NCI-H128 (cell line): ENCODE results near the gene CDKAL1.

Source experiments
- DNase-seq: peaks from one replicate; lab custom pipeline; 2025; ENCODE audit not compliant: unreplicated experiment; lab: John Stamatoyannopoulos, UW

Gene CDKAL1

DNA sequence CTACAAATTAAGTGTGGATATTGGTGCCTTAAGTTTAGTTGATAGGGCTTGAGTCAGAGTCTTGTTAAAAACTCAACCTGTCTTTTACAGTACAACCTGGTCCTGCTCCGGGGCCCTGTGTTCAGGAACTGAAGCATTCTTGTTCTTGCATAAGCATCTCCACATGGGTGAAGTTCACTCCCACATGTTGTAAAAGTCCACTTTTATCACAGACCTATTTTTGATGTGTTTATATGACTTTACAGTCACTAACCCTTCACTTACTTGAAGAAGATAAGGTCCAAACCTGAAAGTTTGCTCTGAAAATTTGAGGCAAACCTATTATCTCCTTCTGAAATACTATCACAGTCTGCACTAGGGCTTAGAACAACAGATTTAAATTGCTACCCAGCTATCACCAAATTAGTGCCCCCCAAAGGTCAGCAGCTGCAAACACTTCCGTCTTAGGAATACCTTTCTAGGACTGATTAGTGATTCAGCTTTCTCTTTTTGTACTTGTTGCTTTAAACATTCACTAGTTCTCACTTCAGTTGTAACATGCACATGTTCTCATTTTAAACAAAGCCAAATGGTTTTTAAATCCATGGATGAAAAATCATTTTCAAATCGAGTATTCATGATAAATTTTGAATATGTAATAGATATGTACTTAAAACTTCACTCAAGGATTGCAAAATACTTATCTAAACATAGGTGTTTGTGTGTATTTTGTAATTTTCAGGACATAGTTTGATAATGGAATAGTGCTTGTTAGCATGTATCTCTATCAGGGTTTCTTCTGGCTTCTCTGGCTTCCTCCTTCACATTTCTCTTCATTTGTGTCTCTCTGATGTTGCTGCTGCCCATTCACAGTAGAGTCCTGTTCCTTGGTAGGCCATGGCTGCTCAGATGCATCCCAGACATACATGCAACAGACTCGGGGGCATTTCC, 589.5 kb downstream of the CDKAL1 start:
- DNase-seq, result no peak

DNA sequence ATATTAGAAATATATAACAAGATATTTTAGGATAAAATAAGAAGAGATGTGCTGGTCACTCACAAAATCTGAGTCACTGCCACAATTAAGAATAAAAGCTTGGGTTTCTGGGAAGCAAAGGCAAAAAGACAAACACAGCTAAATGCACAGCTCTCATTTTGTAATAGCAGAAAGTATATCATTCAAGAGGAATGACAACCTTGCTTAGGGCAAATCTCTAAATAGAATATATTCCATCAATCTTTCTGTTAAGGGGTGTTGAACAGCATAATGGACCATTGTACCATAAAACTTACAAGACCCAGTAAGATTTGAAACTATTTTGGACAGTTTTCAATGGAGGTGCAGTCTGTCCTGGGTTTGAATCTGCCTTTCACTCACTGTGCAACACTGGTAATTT, 594.3 kb downstream of the CDKAL1 start:
- DNase-seq, result no peak

- DNase-seq, result no peak
These were observed 597.1 kb downstream of the CDKAL1 start for GRCh38 chr6:21131406-21131805.

- no peak for DNase-seq
These were observed 598.2 kb downstream of the CDKAL1 start for GRCh38 chr6:21132446-21132845.

DNA sequence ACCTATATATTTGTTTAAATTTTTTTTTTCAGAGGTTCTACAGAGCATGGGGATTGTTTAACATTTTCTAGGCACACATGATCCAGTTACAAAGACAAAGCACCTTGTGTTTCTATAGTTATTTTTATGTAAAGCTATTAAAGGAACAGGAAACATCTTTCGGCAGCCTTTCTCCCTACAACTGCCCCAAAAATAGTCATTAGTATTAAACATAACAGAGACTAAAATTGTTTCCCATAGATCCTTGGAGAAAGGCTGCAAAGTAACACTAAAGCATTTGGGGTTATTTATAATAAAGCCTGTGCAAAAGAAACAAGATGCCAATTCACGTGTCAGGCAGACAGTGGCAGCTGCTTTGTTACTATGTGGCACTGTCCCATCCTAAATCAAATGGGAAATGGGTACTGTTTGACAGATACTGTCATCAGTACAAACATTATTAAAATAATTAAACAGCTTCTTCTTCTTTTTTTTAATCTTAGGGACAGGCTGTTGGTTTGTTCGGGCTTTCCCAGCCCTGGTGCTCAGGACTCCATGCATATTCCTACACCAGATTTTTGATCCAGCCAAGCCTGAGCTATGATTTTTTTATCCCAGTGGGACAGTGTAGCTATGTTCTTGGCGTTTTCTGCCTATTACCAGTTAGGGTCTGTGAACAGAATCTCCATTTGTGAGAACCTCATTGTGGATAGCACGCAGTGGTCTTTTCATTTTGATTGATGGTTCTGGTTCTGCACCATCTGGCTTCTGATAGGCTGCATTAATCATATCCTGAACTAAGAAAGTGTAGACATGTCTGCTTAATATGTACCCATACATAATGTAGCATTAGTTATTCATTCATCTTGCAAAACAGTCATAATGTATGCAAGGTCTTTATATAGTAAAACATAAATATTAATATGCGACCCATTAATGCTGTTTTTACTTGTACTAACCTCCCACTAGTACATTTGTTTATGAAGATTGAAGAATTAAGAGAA, 598.9 kb downstream of the CDKAL1 start:
- DNase-seq, result no peak

- DNase-seq, result no peak
These were observed 599.6 kb downstream of the CDKAL1 start for GRCh38 chr6:21133901-21134300.

- DNase-seq, result no peak
These were observed 600.1 kb downstream of the CDKAL1 start for GRCh38 chr6:21134356-21134755.

GRCh38 chr6:21135484-21136013, 601.3 kb downstream of the CDKAL1 start:
- DNase-seq, result no peak

DNA sequence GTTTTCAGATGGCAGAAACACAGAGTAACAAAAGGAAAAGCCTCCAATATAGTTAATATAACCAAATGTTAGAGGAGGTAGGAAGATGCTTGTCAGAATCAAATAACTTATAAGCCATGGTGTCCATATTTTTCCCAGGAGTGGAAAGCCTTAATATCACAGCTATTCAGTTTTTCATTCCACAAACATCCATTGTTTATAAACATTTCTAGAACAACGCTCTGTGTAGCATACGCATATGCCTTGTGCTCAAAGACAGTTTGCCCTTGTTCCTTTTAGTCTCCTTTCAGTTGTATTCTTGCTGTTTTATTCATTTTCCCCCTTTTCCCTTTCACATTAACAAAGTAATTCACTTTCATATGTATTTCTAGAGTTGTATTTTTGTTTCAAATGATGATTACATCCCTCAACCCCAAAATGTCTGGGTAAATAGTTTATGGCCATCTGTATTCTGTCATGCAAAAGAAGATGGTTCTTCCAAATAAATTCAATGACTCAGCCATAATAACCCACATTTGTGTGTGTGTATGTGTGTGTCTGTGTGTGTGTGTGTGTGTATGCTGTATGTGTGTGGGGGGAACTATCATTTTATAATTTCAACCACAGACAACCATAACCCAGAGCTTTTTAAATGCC, 603.6 kb downstream of the CDKAL1 start:
- DNase-seq, result no peak

DNA sequence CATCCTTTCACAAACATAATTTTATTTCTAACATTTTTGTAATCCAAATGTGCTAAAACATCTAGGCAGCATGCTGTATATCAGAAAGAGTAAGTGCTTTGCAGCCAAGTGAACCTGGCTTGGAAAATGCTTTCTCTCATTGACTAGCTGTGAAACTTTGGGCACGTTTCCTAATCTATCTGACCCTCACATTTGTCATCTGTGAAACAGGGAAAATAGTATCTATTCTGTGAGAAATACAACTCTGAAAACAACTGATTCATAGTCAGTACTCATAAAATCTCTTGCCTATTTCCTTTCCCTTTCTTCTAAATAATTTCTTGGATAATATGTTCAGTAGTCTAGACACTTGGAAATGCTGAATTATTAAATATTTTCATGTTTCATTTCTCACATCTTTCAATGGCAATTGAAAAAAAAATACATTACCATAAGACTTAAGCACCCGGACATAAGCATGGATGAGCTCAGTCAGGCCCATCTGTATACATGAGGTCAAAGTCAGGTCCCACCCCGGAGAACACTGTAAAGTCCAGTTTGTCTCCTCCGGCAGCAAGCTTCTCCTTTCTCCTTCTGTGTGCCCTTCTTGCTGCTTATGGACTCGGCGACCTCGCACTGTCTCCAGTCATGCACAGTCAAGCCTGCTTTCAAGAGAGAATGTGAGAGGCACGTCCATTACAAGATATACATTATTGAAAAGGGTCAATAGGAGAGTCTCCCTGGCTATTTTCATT, 604.2 kb downstream of the CDKAL1 start:
- DNase-seq, result no peak

GRCh38 chr6:21140966-21141365, 606.7 kb downstream of the CDKAL1 start:
- DNase-seq, result no peak

DNA sequence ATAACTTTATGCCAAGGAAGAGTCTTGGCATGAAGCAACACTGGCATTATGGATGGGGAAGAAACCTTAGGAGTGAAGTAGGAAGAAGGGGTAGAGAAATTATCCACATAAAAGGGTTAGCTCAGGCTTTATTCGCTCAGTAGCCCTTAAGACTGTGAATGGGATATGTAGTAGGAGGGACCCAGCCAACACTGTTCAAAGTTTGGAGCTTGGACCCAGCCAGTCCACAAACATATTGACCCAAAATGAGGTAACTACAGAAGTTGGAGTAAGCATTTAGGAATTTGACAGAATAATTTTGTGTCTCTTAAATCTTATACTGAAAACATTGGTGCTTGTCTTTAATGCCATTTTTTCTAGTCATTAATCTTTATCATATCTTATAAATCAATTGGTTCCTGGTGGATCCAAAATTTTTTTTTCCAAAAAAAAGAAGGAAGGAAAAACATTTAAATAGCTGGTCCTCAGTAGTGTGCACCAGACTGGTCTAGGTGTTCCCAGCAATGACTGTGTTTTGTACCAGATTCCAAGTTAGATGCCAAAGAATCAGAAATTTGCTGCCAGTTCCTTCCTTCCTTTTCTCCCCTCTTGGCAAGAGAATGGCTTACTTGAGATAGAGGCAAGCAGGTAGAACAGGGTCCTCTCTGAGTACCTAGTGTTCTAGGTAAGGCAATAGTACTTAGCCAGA, 607.5 kb downstream of the CDKAL1 start:
- no peak for DNase-seq

DNA sequence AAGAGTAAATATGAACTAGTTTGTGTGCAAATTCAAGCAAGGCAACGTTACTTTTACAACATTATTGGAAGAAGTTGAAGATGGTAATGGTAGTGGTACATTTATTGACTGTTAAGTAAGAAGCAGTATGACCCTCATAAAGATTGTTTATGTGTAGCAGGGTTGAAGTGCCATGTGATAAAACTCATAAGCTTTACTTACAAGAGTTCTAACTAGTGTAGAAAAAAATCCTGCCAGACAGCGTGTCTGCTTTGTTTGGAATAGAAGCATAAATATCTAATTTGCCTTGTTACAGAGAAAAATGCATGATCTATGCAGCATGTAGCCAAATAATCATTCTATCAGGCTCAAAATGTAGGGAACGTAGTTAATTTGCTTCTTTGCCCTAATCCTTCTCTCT, 608.5 kb downstream of the CDKAL1 start:
- no peak for DNase-seq

DNA sequence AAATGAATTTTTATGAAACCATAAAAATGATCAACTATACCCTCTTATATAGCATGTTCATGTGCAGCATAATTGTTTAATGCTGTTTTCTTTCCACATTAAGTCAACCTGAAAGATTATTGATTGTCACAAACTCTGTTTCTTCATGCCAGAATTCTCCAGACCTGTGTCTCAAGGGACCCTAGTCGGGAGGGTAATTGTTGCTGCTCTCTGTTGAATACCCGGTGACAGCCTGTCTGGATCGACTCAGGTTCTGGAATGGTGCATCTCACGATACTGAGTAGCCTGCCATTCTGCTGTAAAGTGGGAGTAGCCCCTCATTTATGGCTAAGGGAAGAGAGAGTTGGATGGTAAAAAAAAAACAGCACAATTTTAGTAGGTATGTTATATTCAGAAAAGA, 609.4 kb downstream of the CDKAL1 start:
- no peak for DNase-seq

DNA sequence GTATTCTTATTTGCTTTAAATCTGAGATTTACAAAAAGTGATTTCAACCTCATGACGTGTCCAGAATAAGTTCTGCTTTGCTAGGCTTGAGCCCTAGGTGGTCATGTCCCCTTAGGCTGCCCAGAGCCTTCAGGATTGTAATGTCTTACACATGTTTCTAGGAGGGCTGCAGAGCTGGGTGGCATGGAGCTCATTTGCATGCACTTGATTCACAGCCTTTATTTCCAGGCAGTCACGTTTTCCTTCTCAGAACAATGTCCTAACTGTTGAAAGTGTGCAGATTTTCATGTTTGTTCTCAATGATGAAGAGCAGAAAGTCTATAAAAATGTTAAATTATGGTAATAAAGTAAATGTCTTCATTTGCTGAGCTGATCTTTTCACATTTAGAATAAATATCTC, 610.7 kb downstream of the CDKAL1 start:
- DNase-seq, result no peak

GRCh38 chr6:21147995-21148394, 613.7 kb downstream of the CDKAL1 start:
- no peak for DNase-seq

DNA sequence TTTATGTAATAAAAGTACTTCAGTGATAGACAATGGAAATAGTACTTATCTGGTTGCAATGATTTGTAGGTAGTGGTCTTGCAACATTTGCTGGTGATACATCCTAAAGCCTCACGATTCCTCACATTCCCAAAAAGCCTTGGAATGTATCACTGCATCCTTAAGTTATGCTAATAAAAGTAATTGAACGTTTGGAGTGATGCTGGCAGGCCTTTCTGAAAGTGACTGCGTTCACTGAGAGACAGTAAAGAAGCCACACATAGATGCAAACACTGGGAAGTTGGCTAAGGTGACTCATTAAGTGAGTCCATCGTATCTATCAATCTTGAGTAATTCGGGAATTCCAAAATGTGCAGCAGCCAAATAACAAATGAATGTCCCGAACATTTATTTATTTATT, 615.2 kb downstream of the CDKAL1 start:
- no peak for DNase-seq

DNA sequence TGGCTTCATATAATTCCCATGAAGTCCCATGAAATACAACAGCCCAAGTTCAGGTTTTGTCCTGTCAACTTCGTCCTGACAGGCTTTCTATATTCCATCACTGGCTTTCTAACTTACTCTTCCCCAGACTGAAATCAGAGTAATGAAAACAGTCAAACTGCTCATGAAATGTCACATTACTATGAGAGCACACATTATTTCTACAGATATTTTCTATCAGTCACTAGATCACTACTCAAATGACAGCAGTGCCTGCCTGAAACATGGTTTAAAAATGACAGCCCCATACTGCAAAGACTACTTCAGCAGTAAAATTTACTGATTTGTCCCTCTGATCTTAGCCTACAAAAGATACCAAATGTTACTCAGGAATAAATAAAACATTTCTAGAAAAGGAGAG, 616.4 kb downstream of the CDKAL1 start:
- DNase-seq, result no peak

DNA sequence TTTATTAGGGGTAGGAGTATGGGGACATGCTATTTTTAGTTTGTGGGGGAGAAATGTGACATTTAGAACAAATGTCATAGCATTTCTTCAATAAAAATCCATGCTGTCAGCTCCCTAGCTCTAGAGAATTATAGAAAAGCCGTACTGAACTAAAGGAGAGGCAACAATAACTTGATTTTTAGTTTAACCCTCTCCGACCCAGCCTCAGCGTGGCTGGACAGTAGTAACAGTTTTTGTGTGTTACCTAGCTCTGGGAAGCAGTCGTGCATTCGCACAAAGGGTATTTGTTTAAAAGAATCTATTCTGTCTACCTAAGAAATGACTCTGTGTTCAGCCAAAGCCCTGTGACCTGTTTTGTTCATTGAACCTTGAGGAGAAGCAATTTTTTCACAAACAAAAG, 616.9 kb downstream of the CDKAL1 start:
- no peak for DNase-seq

DNA sequence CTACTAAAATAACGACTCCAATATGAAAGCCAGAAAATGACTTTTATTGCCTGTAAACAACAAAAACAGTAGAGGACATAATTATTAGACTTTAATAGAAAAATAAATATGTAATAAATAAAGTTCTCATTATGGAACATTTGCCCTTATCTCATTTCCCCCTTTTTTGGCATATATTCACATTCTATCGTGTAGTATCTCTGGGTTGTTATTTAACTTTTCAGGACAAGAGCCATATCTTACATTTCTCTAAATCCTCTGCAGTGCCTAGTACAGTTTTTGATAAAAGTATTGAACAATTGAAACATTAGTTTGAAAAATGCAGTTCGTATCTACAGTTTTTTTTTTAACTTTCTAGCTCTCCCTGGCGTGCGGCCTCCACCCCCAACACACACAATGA, 617.3 kb downstream of the CDKAL1 start:
- no peak for DNase-seq
